ENCODE data around the gene KLF6.

GRCh38 chr10:3762309-3762708 lies 22.7 kb downstream of the KLF6 start:
- TF ChIP-seq, protein P1, sequence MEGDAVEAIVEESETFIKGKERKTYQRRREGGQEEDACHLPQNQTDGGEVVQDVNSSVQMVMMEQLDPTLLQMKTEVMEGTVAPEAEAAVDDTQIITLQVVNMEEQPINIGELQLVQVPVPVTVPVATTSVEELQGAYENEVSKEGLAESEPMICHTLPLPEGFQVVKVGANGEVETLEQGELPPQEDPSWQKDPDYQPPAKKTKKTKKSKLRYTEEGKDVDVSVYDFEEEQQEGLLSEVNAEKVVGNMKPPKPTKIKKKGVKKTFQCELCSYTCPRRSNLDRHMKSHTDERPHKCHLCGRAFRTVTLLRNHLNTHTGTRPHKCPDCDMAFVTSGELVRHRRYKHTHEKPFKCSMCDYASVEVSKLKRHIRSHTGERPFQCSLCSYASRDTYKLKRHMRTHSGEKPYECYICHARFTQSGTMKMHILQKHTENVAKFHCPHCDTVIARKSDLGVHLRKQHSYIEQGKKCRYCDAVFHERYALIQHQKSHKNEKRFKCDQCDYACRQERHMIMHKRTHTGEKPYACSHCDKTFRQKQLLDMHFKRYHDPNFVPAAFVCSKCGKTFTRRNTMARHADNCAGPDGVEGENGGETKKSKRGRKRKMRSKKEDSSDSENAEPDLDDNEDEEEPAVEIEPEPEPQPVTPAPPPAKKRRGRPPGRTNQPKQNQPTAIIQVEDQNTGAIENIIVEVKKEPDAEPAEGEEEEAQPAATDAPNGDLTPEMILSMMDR (IDR thresholded peaks at IDR 0.05; ENCODE audit: low read depth, low read length) = no peak
- TF ChIP-seq EZH2phosphoT487 (IDR thresholded peaks at IDR 0.05; ENCODE audit: low read depth) = no peak
